CD4-positive, alpha-beta T cell treated with Interferon alpha-2 for 1 hour (primary cell): ENCODE results near the gene SUGP2.

Experiments used
- DNase-seq, 2 donors: peaks; one replicate each; pipeline ENCODE4 v3.0.0-alpha.2; 2020 to 2022

Gene SUGP2

GRCh38 chr19:18948075-18948975 lies 85.0 kb downstream of the SUGP2 start:
- DNase-seq = no peak

DNA sequence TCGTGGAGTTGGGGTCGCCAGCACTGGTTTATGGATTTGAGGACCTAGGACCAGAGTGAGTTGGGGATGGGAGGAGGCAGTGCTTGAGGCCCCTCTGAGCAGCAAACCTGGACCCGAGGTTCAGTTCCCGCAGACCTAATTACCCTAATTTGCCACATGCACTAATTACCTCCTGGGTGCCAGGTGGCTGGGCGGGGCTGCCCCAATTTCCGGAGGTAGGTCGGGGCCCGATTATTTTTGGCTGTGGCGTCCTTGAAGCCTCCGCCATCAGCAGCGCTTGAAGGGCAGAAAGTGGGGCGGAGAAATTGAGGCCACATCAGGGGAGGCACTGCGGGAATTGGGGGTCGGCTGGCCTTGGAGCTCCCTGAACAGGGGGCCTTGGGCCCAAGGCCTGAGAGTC lies 86.4 kb downstream of the SUGP2 start:
- no peak for DNase-seq

GRCh38 chr19:18946335-18946734 lies 87.0 kb downstream of the SUGP2 start:
- no peak for DNase-seq

- DNase-seq = no peak
Measured at GRCh38 chr19:18945297-18945696, 88.0 kb downstream of the SUGP2 start.

GRCh38 chr19:18943465-18943864 lies 89.9 kb downstream of the SUGP2 start:
- no peak for DNase-seq

DNA sequence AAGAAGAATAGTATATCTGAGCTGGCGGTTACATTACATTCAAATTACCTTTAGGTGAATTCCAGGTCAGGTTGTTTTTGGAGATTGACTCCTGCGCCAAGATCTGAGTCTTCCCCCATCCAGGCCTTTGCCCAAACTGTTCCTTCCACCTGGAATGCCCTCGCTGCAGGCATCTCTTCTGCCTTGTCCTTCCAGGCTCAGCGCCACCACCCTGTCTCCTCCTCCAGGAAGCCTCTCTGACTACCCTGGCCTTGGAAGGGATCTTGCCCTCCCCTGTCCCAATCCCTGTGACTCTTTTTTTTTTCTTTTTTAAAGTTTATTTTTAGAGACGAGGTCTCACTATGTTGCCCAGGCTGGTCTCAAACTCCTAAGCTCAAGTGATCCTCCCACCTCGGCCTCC lies 90.6 kb downstream of the SUGP2 start:
- no peak for DNase-seq

DNA sequence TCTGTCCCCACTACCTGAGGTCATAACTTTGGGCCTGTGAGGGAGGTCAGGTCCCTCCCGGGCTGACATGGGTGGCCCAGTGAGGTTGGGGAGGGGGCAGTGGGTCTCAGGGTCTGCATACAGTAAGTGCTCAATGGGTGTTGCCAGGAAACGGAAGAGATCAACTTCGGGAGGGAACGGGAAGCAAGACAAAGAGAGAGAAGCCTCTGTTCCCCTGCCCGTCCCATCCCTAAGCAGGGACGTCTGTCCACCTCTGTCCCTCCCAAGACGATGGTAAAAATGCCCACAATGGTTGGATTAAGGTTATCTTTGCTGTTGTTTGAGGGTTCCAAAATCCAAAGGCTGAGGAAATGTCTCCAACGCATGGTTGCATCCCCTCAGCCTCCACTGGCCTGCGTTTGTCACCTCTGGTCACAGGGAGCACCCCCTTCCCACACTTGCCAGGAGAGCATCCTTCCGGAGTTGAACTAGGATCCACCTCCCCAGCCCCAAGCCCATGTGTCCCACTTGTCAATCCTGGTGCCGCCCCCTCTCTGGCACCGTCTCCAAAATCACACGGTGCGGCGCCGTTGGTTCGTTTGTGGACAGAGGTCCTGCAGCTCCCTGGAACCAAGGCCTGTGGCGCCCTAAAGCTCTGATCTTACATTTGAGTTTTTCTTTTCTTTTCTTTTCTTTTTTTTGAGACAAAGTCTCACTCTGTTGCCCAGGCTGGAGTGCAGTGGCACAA lies 91.5 kb downstream of the SUGP2 start:
- no peak for DNase-seq
